ENCODE data around the gene RERE.

The RERE gene

DNA sequence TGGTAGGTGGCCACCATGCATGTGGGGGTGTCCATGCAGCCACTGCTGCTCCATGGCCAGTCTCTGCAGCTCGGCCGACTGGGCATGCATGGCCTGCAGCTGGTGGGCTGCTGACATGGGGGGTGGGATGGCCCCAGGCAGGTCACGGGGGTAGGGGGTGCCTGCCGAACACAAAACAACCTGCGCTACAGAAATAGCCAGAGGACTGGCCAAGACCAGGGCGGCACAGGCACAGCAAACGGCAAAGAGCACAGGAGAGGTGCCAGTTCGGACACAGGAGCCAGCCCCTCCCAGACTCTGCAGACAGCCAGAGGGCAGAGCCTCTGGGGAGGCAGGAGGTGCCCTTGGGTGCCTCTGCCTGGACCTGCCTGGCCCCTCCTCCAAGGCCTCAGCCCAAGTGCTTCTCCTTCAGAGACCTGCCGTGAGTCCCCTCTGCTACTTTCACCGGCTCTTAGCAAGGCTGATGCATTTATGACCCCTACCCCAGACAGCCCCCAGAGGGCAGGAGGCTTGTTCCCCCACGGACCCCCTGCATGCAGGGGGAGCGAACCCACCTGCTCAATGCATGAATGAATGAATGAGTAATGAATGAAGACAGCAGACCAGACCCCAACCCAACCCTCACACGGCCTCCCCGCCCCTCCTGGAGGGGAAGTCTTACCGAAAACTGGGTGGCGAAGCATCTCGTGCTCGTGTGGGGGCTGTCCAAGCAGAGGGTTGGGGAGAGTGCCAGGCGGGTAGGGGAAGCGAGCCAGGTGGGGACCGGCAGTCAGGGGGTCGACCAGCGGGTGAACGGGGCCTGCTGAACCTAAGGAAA lies 461.8 kb downstream of the RERE start:
- no peak for DNase-seq

DNA sequence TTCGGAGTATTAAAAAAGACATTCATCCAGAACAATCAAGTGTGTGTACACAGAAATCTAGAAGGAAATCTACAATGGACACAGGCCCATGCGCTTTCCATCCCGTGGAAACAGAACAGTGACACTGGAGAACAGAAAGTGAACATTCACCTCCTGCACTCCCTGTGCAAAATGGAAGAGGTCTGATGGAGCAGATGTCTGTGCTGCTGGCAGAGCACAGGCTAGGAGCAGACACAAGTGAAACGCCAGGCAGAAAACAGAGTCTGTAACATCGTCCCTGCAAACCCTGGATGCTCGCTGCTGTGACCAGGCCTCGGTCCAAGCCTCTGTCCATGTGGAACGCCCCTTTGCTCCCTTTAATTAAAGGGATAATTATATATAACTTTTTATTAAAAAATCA lies 463.4 kb downstream of the RERE start:
- DNase-seq, result no peak

- DNase-seq, result no peak
These were observed 464.3 kb downstream of the RERE start for GRCh38 chr1:8352886-8353785.

DNA sequence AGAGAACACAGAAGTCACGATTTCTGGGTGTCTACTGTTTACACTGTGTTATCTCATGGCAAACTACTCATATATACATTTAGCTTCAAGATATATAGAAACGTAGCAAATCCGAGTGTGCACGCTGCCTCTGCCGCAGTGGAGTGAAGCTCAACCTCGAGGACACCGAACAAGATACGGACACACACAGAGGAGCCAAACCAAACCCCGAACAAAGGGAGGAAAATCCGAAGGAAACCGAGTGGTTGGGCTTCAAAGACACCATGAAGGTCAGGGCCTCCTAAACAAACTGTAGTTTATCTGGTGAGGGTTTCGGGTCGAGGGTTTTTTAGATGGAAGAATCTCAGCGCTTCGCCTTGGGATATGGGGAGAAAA lies 465.0 kb downstream of the RERE start:
- no peak for DNase-seq

DNA sequence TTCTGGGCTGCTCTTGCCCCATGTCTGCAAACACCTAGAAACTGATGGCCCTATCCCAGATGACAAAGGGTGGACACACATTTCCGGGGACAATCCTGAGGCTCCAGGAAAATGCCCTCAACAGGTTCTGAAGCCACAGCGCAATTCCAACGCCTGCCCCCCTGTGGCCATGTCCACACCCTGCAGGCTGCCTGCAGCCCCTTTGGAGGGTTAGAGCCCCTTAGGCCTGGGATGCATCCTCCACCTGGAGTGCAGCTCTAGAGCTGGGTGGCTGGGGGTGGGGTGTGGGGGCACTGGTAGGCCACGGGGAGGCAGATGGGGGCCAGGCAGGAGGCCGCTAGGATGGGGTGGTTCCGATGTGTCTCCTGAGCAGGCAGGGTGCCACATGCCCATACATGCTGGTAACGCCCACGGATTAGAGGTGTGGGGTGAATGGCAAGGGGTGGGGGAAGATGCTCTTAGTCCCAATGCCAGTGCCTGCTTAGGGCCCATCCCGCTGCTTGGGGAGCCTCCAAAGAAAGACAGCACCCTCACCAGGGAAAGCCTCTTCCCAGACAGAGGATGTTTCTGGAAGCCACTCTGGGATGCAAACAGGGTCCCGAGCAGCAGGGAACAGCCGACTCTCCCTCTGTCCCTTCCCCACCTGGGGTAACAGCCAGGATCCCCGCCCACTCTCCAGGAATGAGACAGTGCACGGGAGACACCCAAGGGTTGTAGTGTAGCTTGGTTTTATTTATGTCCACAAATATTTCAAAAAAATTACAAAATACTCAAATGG lies 465.6 kb downstream of the RERE start:
- no peak for DNase-seq

GRCh38 chr1:8350914-8351684 lies 466.3 kb downstream of the RERE start:
- DNase-seq, result no peak

GRCh38 chr1:8349961-8350360 lies 467.5 kb downstream of the RERE start:
- DNase-seq, result no peak

GRCh38 chr1:8349473-8349865 lies 468.0 kb downstream of the RERE start:
- no peak for DNase-seq

- DNase-seq, result peak; percentile 29
These were observed 468.5 kb downstream of the RERE start for GRCh38 chr1:8348777-8349472.

GRCh38 chr1:8348047-8348776 lies 469.2 kb downstream of the RERE start:
- no peak for DNase-seq

GRCh38 chr1:8347635-8348034 lies 469.8 kb downstream of the RERE start:
- DNase-seq, result no peak

GRCh38 chr1:8345621-8346415 lies 471.6 kb downstream of the RERE start:
- DNase-seq, result no peak

DNA sequence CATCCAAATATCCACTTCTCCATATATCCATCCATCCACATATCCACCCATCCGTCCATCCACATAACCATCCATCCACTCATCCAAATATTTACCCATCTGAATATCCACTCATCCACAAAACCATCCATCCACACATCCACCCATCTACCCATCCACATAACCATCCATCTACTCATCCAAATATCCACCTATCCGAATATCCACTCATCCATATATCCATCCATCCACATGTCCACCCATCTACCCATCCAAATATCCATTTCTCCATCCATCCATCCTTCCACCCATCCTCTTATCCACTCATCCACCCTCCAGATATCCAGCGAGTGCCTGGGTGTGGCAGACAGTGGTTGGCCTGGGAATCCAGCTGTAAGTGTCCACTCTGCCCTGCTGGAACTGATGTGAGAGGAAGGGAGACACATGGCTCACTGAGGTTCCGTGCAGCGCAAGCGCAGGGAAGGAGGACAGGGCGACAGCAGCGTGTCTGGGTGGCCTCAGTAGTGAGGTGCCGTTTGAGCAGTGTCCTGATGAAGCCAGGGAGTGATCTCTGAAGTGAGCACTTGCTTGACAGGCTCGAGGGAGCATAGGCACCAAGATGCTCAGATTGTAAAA lies 472.4 kb downstream of the RERE start:
- no peak for DNase-seq

GRCh38 chr1:8343464-8344001 lies 473.9 kb downstream of the RERE start:
- DNase-seq, result no peak

DNA sequence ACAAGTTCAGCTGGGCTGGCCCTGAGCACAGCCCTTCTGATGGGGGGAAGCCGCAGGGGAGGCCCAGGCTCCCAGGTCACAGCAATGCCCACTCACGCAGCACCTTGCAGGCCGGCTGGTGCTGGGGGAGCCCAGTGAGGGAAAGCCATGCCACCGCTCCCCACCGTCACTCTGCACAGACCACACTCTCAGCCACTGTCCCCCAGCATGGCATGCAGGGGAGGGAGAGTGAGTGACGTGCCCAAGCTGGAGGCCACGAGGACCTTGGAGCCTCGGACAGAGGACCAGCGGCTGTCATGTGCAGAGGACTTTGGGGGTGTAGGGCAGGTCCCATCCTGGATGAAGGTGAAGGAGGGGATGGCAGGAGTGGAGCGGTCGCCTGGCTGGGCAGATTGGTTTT lies 474.4 kb downstream of the RERE start:
- DNase-seq, result no peak

DNA sequence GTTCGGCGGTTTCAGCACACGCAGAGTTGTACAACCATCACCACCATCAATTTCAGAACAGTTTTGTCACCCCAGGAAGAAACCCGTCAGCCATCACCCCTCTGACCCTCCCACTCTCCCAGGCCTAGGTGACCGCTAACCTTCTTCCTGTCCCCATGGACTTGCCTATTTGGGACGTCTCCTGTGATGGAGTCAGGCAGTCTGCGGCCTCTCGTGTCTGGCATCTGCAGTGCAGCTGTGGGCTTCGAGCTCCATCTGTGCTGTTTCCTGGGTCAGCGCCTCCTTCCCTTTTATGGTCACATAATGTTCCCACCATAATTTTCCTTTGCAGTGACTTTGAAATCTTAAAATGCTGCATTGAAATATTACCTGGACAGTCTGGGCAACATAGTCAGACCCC lies 475.1 kb downstream of the RERE start:
- no peak for DNase-seq

- no peak for DNase-seq
These were observed 477.0 kb downstream of the RERE start for GRCh38 chr1:8340448-8340847.

- no peak for DNase-seq
These were observed 478.2 kb downstream of the RERE start for GRCh38 chr1:8339203-8339600.

DNA sequence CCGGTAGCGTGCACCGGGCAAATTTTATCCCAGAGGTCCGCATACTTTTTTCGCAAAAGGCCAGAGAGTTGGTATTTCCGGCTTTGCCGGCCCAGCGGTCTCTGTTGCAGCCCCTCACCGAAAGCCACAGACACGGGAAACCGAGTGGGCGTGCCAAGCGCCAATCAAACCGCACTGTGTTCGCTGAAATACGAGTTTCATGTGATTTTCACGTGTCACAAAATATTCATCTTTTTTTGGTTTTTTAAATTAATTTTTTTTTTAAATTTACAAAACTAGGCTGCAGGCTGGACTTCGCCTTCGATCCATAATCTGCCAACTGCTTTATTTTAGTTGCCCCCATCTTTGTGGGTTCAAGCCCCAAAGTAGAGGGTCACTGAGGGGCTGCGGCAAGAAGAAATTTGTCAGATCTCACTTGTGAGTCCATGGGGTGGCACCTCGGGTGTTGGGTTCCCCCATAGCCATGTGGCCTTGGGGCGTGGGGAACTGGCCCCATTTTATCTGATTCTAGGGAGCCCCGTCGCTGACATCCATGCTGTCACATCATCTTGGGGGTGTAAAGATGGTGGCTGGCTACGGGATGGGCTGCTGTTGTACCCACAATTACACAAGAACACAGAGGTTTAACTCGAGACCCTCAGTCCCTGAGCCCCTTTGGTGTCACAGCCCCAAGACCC lies 478.8 kb downstream of the RERE start:
- no peak for DNase-seq
